Neural cell (in vitro differentiated cells): ENCODE data around the gene CDH8. TPM values are rescaled to one million over a fixed set of nuclear protein-coding genes. Genes with fewer than 3 reads are reported as not detected.

Experiments
- H2AFZ ChIP-seq: fragments of 200-600, 300-800 bp; sonication (generic), shearing (Covaris generic); 2 replicates; pipeline ENCODE4 v1.6.0; 2014; ENCODE audit warnings: low read depth, mild to moderate bottlenecking, antibody characterized with exemption, low read length, moderate library complexity
- H3F3A ChIP-seq: fragments of 200-600 bp; shearing (Covaris generic); 2 replicates; pipeline ENCODE4 v1.6.1; 2016; ENCODE audit warnings: mild to moderate bottlenecking, moderate library complexity, mixed read lengths, antibody characterized with exemption, low read length; ENCODE audit not compliant: insufficient read depth, poor library complexity, severe bottlenecking
- H3K27ac ChIP-seq: fragments of 200-600, 300-800 bp; sonication (generic), shearing (Covaris generic); 2 replicates; pipeline ENCODE4 v1.5.1; 2014; ENCODE audit warnings: mild to moderate bottlenecking, low read length, moderate library complexity
- H3K27me3 ChIP-seq: fragments of 300-800, 200-600 bp; sonication (generic), shearing (Covaris generic); 2 replicates; pipeline ENCODE4 v1.6.0; 2014; ENCODE audit warnings: mild to moderate bottlenecking, low read depth, low read length, moderate library complexity; ENCODE audit not compliant: insufficient read depth
- H3K36me3 ChIP-seq: fragments of 300-800, 200-600 bp; sonication (generic), shearing (Covaris generic); 2 replicates; pipeline ENCODE4 v1.5.1; 2014; ENCODE audit warnings: mild to moderate bottlenecking, antibody characterized with exemption, low read length, moderate library complexity; ENCODE audit not compliant: insufficient read depth
- H3K4me2 ChIP-seq: fragments of 300-800, 200-600 bp; sonication (generic), shearing (Covaris generic); 2 replicates; pipeline ENCODE4 v1.6.0; 2014; ENCODE audit warnings: mild to moderate bottlenecking, low read length
- H3K4me3 ChIP-seq: fragments of 300-800, 200-600 bp; sonication (generic), shearing (Covaris generic); 2 replicates; pipeline ENCODE4 v1.5.1; 2014; ENCODE audit warnings: mild to moderate bottlenecking, low read length, moderate library complexity
- H3K79me2 ChIP-seq: fragments of 200-600 bp; shearing (Covaris generic); replicated peaks from 2 replicates; pipeline ENCODE4 v1.6.0; 2014; ENCODE audit warnings: mild to moderate bottlenecking, low read length, moderate library complexity; ENCODE audit not compliant: insufficient read depth
- H3K9ac ChIP-seq: fragments of 300-800, 200-600 bp; sonication (generic), shearing (Covaris generic); 2 replicates; pipeline ENCODE4 v1.6.1; 2016; ENCODE audit warnings: mild to moderate bottlenecking, low read length, mixed read lengths
- H3K9me2 ChIP-seq: fragments of 200-600 bp; shearing (Covaris generic); 2 replicates; pipeline ENCODE4 v1.6.1; 2016; ENCODE audit warnings: mild to moderate bottlenecking, low read length, mixed read lengths; ENCODE audit not compliant: insufficient read depth
- H3K9me3 ChIP-seq: fragments of 200-600, 300-800 bp; sonication (generic), shearing (Covaris generic); 2 replicates; pipeline ENCODE4 v1.6.1; 2016; ENCODE audit warnings: mild to moderate bottlenecking, mixed run types, low read length, moderate library complexity, mixed read lengths
- H4K20me1 ChIP-seq: fragments of 200-600 bp; shearing (Covaris generic); 2 replicates; pipeline ENCODE4 v1.6.1; 2016; ENCODE audit warnings: mild to moderate bottlenecking, mixed run types; ENCODE audit not compliant: insufficient read depth
- EP300 ChIP-seq: fragments of 450-650 bp; conservative IDR thresholded peaks from 2 replicates; pipeline ENCODE4 v1.6.1; 2014; ENCODE audit warnings: antibody characterized with exemption, mild to moderate bottlenecking, moderate library complexity; ENCODE audit not compliant: poor library complexity, severe bottlenecking
- EZH2 ChIP-seq: fragments of 200-600, 300-800 bp; shearing (Covaris generic), sonication (generic); IDR thresholded peaks from 2 replicates; pipeline ENCODE4 v1.6.1; 2014; ENCODE audit warnings: antibody characterized with exemption, low read length, borderline replicate concordance, mild to moderate bottlenecking; ENCODE audit not compliant: insufficient read depth, poor library complexity, severe bottlenecking
- MXI1 ChIP-seq: fragments of 450-650 bp; conservative IDR thresholded peaks from 2 replicates; pipeline ENCODE4 v1.6.1; 2014; ENCODE audit warnings: antibody characterized with exemption, mild to moderate bottlenecking; ENCODE audit not compliant: poor library complexity, severe bottlenecking
- POLR2AphosphoS5 ChIP-seq: IDR thresholded peaks from 2 replicates; pipeline ENCODE4 v1.6.1; 2012
- RAD21 ChIP-seq: fragments of 450-650 bp; conservative IDR thresholded peaks from 2 replicates; pipeline ENCODE4 v1.6.1; 2014; ENCODE audit warnings: antibody characterized with exemption, mild to moderate bottlenecking, moderate library complexity
- SMC3 ChIP-seq: fragments of 450-650 bp; conservative IDR thresholded peaks from 2 replicates; pipeline ENCODE4 v1.6.1; 2014; ENCODE audit warnings: antibody characterized with exemption, mild to moderate bottlenecking, moderate library complexity; ENCODE audit not compliant: poor library complexity
- TAF1 ChIP-seq: IDR thresholded peaks from 2 replicates; pipeline ENCODE4 v1.6.1; 2012; ENCODE audit warnings: low read depth
- polyA plus RNA-seq: library from polyadenylated mRNA; depleted of rRNA; stranded (reverse); fragments of >200 nt; gene quantifications from 2 replicates; pipeline ENCODE4 v1.2.3, GENCODE V29; 2014
- TF ChIP-seq, protein P1 (sequence below): IDR thresholded peaks from 2 replicates; pipeline ENCODE4 v1.6.1; 2012; ENCODE audit warnings: borderline replicate concordance
- TF ChIP-seq, protein P2 (sequence below): fragments of 450-650 bp; IDR thresholded peaks from 2 replicates; pipeline ENCODE4 v1.5.1; 2014; ENCODE audit warnings: antibody characterized with exemption, mild to moderate bottlenecking, moderate library complexity; ENCODE audit not compliant: poor library complexity, severe bottlenecking

Gene CDH8
- polyA plus RNA-seq, 1 donor from 2014 or later = 5.0 TPM

DNA sequence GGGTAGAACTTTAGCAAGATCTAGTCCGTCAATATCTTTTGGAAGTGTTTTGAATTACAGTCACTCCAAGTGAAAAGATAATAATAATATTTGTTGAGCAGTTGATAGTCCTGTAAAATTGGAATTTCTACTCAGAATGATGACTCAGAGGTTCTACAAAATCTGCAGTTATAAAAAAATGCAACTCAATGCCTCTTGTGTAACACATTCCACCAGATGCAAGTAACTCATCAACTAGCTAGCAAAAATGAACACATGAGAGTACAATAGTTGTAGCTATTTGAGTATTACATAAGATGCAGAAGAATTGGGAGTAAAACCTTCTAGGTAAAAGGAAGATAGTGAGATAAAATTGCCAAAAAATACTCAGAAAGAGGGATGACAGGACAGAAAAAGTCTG is 177.2 kb downstream of the CDH8 start:
- Histone ChIP-seq H3K27ac (no peak overlapping the region), H3K9ac (no peak overlapping the region), H4K20me1 (no peaks in the 10 kb centered on the region), H3K4me2 (no peak overlapping the region), H3F3A (no peaks in the 10 kb centered on the region), H3K79me2 (no peaks in the 10 kb centered on the region), H3K27me3 (no peaks in the 10 kb centered on the region), H3K9me3 (no peaks in the 10 kb centered on the region), H2AFZ (no peak overlapping the region), H3K4me3 (no peak overlapping the region), H3K36me3 (no peaks in the 10 kb centered on the region), H3K9me2 (no peaks in the 10 kb centered on the region)
- TF ChIP-seq SMC3 (no peak), TAF1 (no peak), EP300 (no peak), POLR2AphosphoS5 (no peak), RAD21 (no peak), EZH2 (no peak), MXI1 (no peak)
- TF ChIP-seq, protein P1, sequence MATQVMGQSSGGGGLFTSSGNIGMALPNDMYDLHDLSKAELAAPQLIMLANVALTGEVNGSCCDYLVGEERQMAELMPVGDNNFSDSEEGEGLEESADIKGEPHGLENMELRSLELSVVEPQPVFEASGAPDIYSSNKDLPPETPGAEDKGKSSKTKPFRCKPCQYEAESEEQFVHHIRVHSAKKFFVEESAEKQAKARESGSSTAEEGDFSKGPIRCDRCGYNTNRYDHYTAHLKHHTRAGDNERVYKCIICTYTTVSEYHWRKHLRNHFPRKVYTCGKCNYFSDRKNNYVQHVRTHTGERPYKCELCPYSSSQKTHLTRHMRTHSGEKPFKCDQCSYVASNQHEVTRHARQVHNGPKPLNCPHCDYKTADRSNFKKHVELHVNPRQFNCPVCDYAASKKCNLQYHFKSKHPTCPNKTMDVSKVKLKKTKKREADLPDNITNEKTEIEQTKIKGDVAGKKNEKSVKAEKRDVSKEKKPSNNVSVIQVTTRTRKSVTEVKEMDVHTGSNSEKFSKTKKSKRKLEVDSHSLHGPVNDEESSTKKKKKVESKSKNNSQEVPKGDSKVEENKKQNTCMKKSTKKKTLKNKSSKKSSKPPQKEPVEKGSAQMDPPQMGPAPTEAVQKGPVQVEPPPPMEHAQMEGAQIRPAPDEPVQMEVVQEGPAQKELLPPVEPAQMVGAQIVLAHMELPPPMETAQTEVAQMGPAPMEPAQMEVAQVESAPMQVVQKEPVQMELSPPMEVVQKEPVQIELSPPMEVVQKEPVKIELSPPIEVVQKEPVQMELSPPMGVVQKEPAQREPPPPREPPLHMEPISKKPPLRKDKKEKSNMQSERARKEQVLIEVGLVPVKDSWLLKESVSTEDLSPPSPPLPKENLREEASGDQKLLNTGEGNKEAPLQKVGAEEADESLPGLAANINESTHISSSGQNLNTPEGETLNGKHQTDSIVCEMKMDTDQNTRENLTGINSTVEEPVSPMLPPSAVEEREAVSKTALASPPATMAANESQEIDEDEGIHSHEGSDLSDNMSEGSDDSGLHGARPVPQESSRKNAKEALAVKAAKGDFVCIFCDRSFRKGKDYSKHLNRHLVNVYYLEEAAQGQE = no peak
- TF ChIP-seq, protein P2, sequence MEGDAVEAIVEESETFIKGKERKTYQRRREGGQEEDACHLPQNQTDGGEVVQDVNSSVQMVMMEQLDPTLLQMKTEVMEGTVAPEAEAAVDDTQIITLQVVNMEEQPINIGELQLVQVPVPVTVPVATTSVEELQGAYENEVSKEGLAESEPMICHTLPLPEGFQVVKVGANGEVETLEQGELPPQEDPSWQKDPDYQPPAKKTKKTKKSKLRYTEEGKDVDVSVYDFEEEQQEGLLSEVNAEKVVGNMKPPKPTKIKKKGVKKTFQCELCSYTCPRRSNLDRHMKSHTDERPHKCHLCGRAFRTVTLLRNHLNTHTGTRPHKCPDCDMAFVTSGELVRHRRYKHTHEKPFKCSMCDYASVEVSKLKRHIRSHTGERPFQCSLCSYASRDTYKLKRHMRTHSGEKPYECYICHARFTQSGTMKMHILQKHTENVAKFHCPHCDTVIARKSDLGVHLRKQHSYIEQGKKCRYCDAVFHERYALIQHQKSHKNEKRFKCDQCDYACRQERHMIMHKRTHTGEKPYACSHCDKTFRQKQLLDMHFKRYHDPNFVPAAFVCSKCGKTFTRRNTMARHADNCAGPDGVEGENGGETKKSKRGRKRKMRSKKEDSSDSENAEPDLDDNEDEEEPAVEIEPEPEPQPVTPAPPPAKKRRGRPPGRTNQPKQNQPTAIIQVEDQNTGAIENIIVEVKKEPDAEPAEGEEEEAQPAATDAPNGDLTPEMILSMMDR = no peak

DNA sequence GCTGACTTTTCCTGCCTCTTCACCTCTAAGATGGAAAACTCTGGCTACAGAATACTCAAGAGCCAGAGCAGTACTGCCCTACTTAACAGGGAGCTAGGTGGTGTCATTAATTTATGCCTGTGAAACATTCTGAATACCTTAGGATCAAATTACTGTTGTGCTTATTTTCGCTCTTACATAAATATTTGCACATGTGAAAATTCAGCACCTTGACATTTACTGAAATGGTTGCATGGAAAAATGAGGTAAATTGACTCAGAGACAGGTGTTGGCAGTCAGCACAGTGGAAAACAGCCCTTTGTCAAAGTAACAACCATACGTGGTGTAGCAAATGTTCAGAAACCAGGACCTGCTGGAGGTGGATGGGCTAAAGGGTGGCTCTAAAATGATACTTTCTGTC is 193.6 kb downstream of the CDH8 start:
- Histone ChIP-seq H3K9me3 (no peaks in the 10 kb centered on the region), H3K9me2 (no peaks in the 10 kb centered on the region), H3K4me3 (no peak overlapping the region), H2AFZ (no peak overlapping the region), H3K27me3 (no peaks in the 10 kb centered on the region), H3K79me2 (no peaks in the 10 kb centered on the region), H3F3A (no peaks in the 10 kb centered on the region), H3K36me3 (no peaks in the 10 kb centered on the region), H3K4me2 (no peak overlapping the region), H4K20me1 (no peaks in the 10 kb centered on the region), H3K9ac (no peak overlapping the region), H3K27ac (no peak overlapping the region)
- TF ChIP-seq RAD21 (no peak), EP300 (no peak), EZH2 (no peak), POLR2AphosphoS5 (no peak), SMC3 (no peak), TAF1 (no peak), MXI1 (no peak)
- TF ChIP-seq, protein P1 = no peak
- TF ChIP-seq, protein P2 = no peak
